ENCODE results near the gene TOP2A. TPM values are rescaled to one million over a fixed set of nuclear protein-coding genes. Genes with fewer than 3 reads are reported as not detected.

The TOP2A gene
- total and polyA plus RNA-seq, 9 of the 15 experiments (the other 6 are each of a cell fraction or from before 2014, with no cell fraction given), result 133 to 347 (median 259) TPM

DNA sequence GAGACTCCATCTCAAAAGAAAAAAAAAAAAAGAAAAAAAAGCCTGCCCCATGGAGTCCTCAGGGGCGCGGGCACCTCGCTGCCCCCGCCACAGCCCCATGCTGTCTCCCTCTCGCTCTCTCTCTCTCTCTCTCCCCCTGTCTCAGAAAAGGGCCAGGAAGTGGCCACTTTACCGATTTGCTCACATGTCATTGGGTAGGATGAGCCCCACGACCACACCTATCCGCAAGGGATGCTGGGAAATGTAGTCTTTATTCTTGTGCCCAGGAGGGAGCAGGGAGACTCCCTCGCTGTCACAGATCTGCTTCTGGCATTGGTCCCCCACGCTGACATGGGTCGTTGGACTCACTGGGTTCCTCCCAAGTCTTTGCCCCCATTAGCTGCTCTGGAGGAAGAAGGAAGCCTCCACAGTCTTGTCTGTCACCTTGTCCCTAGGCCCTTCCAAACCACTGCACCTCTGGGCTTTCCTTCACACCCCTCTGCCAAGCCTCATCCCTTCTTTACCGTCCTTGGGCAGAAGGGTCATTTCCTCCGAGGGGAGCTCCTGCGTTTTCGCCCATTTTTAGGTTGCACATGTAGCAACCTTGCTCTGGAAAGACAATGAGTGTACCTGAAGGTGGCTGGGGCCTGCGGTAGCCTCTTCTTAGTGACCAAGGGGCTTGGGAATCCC is 46.3 kb downstream of the TOP2A start (continued):
- TF ChIP-seq CC2D1A (IDR thresholded peaks at IDR 0.05), result 0 out of 2 replicates have a peak, but pooled peaks have one; percentile 14
- peak; percentile 62 for TF ChIP-seq CREM (IDR thresholded peaks at IDR 0.05; ENCODE audit: low read depth)
- TF ChIP-seq ZBTB1 (CRISPR knock-in tag; IDR thresholded peaks at IDR 0.05; ENCODE audit: borderline replicate concordance, low read depth), result no peak
- TF ChIP-seq DNMT1 (IDR thresholded peaks at IDR 0.05), result no peak
- TF ChIP-seq HCFC1 (IDR thresholded peaks at IDR 0.05; ENCODE audit: low read depth, low read length), result peak; percentile 83
- TF ChIP-seq ETS1 (conservative IDR thresholded peaks at IDR 0.05; ENCODE audit: control insufficient read depth, low read depth, low read length), result 0 out of 2 replicates have a peak, but pooled peaks have one; percentile 31
- no peak for TF ChIP-seq U2AF1 (optimal IDR thresholded peaks at IDR 0.05; ENCODE audit: low read depth, low read length)
- TF ChIP-seq FOXA3 (CRISPR knock-in tag; conservative IDR thresholded peaks at IDR 0.05 in 1 of 2, IDR thresholded peaks at IDR 0.05 in 1 of 2), result no peak
- TF ChIP-seq, protein P1, sequence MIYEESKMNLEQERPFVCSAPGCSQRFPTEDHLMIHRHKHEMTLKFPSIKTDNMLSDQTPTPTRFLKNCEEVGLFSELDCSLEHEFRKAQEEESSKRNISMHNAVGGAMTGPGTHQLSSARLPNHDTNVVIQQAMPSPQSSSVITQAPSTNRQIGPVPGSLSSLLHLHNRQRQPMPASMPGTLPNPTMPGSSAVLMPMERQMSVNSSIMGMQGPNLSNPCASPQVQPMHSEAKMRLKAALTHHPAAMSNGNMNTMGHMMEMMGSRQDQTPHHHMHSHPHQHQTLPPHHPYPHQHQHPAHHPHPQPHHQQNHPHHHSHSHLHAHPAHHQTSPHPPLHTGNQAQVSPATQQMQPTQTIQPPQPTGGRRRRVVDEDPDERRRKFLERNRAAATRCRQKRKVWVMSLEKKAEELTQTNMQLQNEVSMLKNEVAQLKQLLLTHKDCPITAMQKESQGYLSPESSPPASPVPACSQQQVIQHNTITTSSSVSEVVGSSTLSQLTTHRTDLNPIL (CRISPR knock-in tag; IDR thresholded peaks at IDR 0.05), result no peak
- no peak for TF ChIP-seq THRB (CRISPR knock-in tag; conservative IDR thresholded peaks at IDR 0.05)
- TF ChIP-seq IFI16 (CRISPR knock-in tag; IDR thresholded peaks at IDR 0.05), result no peak
- no peak for TF ChIP-seq HMG20B (CRISPR knock-in tag; IDR thresholded peaks at IDR 0.05)
- TF ChIP-seq, protein P2, sequence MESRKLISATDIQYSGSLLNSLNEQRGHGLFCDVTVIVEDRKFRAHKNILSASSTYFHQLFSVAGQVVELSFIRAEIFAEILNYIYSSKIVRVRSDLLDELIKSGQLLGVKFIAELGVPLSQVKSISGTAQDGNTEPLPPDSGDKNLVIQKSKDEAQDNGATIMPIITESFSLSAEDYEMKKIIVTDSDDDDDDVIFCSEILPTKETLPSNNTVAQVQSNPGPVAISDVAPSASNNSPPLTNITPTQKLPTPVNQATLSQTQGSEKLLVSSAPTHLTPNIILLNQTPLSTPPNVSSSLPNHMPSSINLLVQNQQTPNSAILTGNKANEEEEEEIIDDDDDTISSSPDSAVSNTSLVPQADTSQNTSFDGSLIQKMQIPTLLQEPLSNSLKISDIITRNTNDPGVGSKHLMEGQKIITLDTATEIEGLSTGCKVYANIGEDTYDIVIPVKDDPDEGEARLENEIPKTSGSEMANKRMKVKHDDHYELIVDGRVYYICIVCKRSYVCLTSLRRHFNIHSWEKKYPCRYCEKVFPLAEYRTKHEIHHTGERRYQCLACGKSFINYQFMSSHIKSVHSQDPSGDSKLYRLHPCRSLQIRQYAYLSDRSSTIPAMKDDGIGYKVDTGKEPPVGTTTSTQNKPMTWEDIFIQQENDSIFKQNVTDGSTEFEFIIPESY (CRISPR knock-in tag; IDR thresholded peaks at IDR 0.05), result peak; percentile 77
- TF ChIP-seq XRCC3 (IDR thresholded peaks at IDR 0.05), result no peak
- no peak for TF ChIP-seq SMARCA4 (IDR thresholded peaks at IDR 0.05)
- TF ChIP-seq ZNF143 (CRISPR knock-in tag; IDR thresholded peaks at IDR 0.05), result peak; percentile 77
- peak; percentile 75; the same call in 1 of the 2 replicates for TF ChIP-seq CBX1 (IDR thresholded peaks at IDR 0.05; ENCODE audit: low read depth)
- TF ChIP-seq, protein P3, sequence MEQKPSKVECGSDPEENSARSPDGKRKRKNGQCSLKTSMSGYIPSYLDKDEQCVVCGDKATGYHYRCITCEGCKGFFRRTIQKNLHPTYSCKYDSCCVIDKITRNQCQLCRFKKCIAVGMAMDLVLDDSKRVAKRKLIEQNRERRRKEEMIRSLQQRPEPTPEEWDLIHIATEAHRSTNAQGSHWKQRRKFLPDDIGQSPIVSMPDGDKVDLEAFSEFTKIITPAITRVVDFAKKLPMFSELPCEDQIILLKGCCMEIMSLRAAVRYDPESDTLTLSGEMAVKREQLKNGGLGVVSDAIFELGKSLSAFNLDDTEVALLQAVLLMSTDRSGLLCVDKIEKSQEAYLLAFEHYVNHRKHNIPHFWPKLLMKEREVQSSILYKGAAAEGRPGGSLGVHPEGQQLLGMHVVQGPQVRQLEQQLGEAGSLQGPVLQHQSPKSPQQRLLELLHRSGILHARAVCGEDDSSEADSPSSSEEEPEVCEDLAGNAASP (IDR thresholded peaks at IDR 0.05), result no peak
